Heart left ventricle (tissue), 16 donors: ENCODE measurements around the gene MFSD6L. TPM values are rescaled to one million over a fixed set of nuclear protein-coding genes. Genes with fewer than 3 reads are reported as not detected.
A peak's percentile ranks its signal among the peaks of the same experiment; 100 is the strongest.

ENCODE experiments used
- ATAC-seq, 4 donors: fragments of 200-7000 bp; cut with Tn5 transposase; one replicate each; pipeline ENCODE4 v1.9.1; 2020 to 2022; ENCODE audit warnings: moderate library complexity in 4 of 4, mild to moderate bottlenecking in 3 of 4, moderate number of reproducible peaks in 1 of 4
- DNase-seq, 5 donors: peaks; one replicate each; pipeline ENCODE4 v3.0.0-alpha.2; 2020
- H3K27ac ChIP-seq, 12 donors: fragments of 200-600 bp; sonication (generic) in 4 of 12; one replicate each; pipeline versions ENCODE4 v1.5.0 to v1.8.0; 2016 to 2022; ENCODE audit warnings: mild to moderate bottlenecking in 2 of 12
- H3K27me3 ChIP-seq, 9 donors: fragments of 200-600 bp; sonication (generic) in 2 of 9; one replicate each; pipeline versions ENCODE4 v1.5.1 to v1.8.0; 2016 to 2022; ENCODE audit warnings: mild to moderate bottlenecking in 3 of 9
- H3K36me3 ChIP-seq, 9 donors: fragments of 200-600 bp; sonication (generic) in 2 of 9; one replicate each; pipeline versions ENCODE4 v1.5.0 to v1.8.0; 2018 to 2022; ENCODE audit warnings: mild to moderate bottlenecking in 2 of 9
- H3K4me1 ChIP-seq, 12 donors: fragments of 200-600 bp; sonication (generic) in 4 of 12; one replicate each; pipeline versions ENCODE4 v1.5.0 to v1.8.0; 2016 to 2022; ENCODE audit warnings: mild to moderate bottlenecking in 3 of 12
- H3K4me3 ChIP-seq, 12 donors: fragments of 200-600 bp; sonication (generic) in 4 of 12; one replicate each; pipeline versions ENCODE4 v1.5.0 to v1.8.0; 2017 to 2022; ENCODE audit warnings: mild to moderate bottlenecking in 9 of 12, moderate library complexity in 4 of 12
- H3K9me3 ChIP-seq, 12 donors: fragments of 200-600 bp; sonication (generic) in 4 of 12; one replicate each; pipeline versions ENCODE4 v1.5.0 to v1.8.0; 2016 to 2022; ENCODE audit warnings: mild to moderate bottlenecking in 1 of 12
- CTCF ChIP-seq, 12 donors: fragments of 200-600 bp; sonication (generic) in 4 of 12; IDR thresholded peaks; one replicate each; pipeline versions ENCODE4 v1.5.0 to v1.8.0; 2018 to 2022; ENCODE audit warnings: antibody characterized with exemption in 12 of 12, mild to moderate bottlenecking in 5 of 12
- POLR2A ChIP-seq, 2 donors: fragments of 450-650 bp; IDR thresholded peaks; one replicate each; pipeline ENCODE4 v1.6.1; 2017; ENCODE audit warnings: antibody characterized with exemption in 2 of 2, mild to moderate bottlenecking in 2 of 2, moderate library complexity in 2 of 2
- WGBS, 4 donors: extraction: QIAGEN DNeasy Blood & Tissue Kit in 2 of 4; methylation state at CpG; one replicate each; pipeline versions ENCODE4 v1.1.5 to v1.1.7; 2013 to 2018; 5-methylcytosine and 5-hydroxymethylcytosine counted together
- intact Hi-C, 10 donors: fragments of 100-400 bp; cut with DNase I; formaldehyde crosslinking; loops; one replicate each; pipeline versions ENCODE4 v1.11.1 to v1.14.2; 2022
- long read RNA-seq, 3 donors: library from polyadenylated mRNA; unstranded; transcript quantifications; one replicate each; pipeline ENCODE4 v2.0.0, GENCODE V29; 2020 to 2021
- polyA plus RNA-seq, 2 donors: library from polyadenylated mRNA; stranded (reverse); fragments of 200-250 nt; gene quantifications; one replicate each; pipeline ENCODE4 v1.2.3, GENCODE V29; 2013
- total RNA-seq, 9 donors: library from RNA; depleted of rRNA in 2 of 9; stranded (reverse); fragments of >200 nt in 2 of 9; fragmentation: NEBNext Ultra II Directional in 3 of 9; extraction: Animal tissue kit (Norgen Biotek cat#: 25700) in 3 of 9; gene quantifications; one replicate each; pipeline versions ENCODE4 v1.1.0 to v1.2.4, GENCODE V29; 2016 to 2023
- donor health status: ischemic (EF 13 %, LVEDD 7.1; RV severe dilation, severe dysfunction).
- donor health status: healthy with polysubstance abuse.
- donor health status: DM: no; HTN: yes; CAD: no.
- donor health status: DM: no; HTN: no; CAD: no.
- donor health status: ischemic (EF 25% LVEDD 6.9; RV normal size, moderate dysfunction).
- donor health status: ischemic (EF 25% LVEDD 5.7; RV mildly dilated, moderate dysfunction).
- donor health status: healthy.
- donor health status: DM: yes; HTN: yes; CAD: no.
- donor health status: ischemic (EF 35%, LVEDD 5.7; RV mildly dilated, moderate dysfunction).
- donor health status: nonischemic (EF 11% LVEDD 7.7; RV severe dilation, severe dysfunction).
- donor health status: DM: yes; HTN: yes; CAD: no.
- donor health status: PGD.
- donor health status: ischemic (EF 29% LVEDD 5.4; RV normal size, mild dysfunction).
- donor health status: nonischemic (EF 23%, LVEDD 6.1; RV moderate dilation, normal function).

MFSD6L gene
- under 1 TPM in 2 of 9 donors, not detected in 7; 0.21 to 0.43 TPM for total RNA-seq
- under 1 TPM in 1 of 2 donors, not detected in 1; 0.08 TPM for polyA plus RNA-seq
- long read RNA-seq, donor 1, result 0 reads
- long read RNA-seq, donor 2, result 0 reads
- long read RNA-seq, donor 3, result 0 reads

DNA sequence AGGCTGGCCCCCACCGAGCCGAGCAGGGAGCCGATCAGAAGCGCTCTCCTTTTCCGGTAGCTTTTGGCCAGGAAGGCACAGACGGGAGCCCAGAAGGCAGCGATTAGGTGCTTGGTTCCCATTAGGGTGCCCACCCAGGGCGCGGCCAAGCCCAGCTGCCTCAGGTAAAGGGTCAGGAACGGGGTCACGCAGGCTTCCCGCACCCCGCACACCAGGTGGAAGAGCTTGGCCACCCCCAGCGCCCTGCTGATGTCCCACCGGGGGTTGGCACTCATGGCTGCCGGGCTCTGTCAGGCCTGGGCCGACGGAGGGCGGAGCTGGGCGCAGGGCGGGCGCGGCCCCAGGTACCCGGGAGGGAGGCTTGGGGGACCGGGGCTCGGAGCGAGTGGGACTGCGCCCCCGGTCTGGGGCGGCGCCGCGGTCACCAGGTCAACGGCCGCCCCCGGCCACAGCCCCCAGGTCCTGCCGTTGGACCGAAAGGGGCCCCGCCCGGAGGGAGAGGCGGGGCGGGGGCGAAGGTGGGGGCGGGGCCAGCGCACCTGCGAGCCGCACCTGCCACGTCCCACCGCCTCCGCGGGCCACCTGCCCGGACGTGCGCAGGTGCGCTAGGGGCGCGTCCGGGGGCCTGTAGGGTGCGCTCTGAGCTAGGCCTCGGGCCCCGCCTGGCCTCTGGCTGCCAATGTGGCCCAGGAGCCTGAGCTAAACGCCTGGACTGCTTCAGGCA is at the start of gene MFSD6L:
Gene MFSD6L, minus strand, starts transcription at position 520 of the 724 bp plus-strand sequence. Its CDS starts 245 bp downstream, at position 275.
- Histone ChIP-seq H3K27me3 (peaks cover 0 to 9% (median 2%) of the 10 kb centered on the region in 9 donors), H3K36me3 (no peaks in the 10 kb centered on the region), H3K4me1 (peaks cover 0 to 13% (median 0%) of the 10 kb centered on the region in 12 donors), H3K4me3 (no peak within 1 kb of the TSS), H3K9me3 (no peaks in the 10 kb centered on the region), H3K27ac (no peak within 1 kb of the TSS)
- WGBS, 4 donors, result 43 to 51% (median 48%) methylated on average over 23 to 62 of the region's 62 CpGs
- intact Hi-C loops, result no loop called here
- ATAC-seq (peak in 3 of 4 donors; percentile 29 to 66 (median 58)), DNase-seq (no peak)
- TF ChIP-seq POLR2A (IDR thresholded peaks at IDR 0.05) (no peak), CTCF (IDR thresholded peaks at IDR 0.05) (peak in 3 of 12 donors; percentile 9 to 28 (median 16))

DNA sequence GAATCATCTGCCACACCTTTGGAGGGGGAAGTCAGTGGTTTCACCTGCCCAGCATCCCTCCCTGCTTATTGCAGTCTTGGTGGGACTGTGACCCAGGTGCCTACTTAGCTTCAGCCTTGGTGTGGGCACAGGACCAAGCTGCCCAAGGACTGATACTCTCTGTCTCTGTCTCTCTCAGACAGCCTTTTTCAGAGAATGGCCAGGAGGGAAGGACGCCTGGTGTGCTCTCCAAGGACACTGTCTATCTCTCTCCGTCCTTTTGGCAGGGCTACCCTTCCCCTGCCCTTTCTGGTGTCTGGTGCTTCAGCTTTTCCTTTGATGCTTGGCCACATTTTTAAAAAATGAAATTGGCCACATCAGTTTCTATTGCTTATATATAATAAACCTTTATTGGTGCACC is 48.7 kb upstream of the MFSD6L start:
- TF ChIP-seq POLR2A (IDR thresholded peaks at IDR 0.05), result no peak
- no peak for TF ChIP-seq CTCF (IDR thresholded peaks at IDR 0.05)
- H3K9me3 ChIP-seq, result no peaks in the 10 kb centered on the region
- H3K4me3 ChIP-seq, result no peak overlapping the region
- peaks cover 0 to 35% (median 8%) of the 10 kb centered on the region in 12 donors for H3K4me1 ChIP-seq
- intact Hi-C loops, result loop anchor here in 1 of 10 donors (5.0 kb wide), 1 partner anchor 39 kb away; no protein-coding TSS in a partner anchor
- no peaks in the 10 kb centered on the region for H3K27me3 ChIP-seq
- 46 to 60% (median 55%) methylated on average over 2 of the region's 2 CpGs for WGBS, 4 donors
- H3K27ac ChIP-seq, result peak overlapping the region; percentile 49 to 89 (median 70)
- peak; percentile 67 to 81 (median 76) for ATAC-seq
- DNase-seq, result peak in 2 of 5 donors; percentile 52
- peaks cover 0 to 9% (median 0%) of the 10 kb centered on the region in 9 donors for H3K36me3 ChIP-seq

DNA sequence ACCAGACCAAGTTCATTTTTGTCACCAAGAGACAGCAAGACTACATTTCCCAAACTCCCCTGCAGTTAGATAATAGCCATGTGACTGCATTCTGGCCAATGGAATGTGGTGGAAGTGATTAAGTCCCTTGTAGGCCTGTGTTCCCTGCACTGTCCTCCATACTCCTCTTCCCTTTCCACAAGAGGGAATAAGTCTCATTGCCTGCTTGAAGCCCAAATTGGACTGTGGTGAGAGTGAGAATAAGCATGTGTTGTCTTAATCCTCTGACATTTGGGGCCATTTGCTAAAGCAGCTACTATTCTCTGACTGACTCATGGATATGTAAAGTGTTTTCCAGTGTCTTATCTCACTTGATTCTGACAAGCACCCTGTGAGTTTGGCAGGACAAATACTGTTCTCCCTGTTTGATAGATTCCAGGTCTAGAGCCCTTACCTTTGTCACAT is 47.6 kb upstream of the MFSD6L start:
- H3K4me1 ChIP-seq, result peaks cover 0 to 36% (median 8%) of the 10 kb centered on the region in 12 donors
- no peaks in the 10 kb centered on the region for H3K27me3 ChIP-seq
- H3K9me3 ChIP-seq, result no peaks in the 10 kb centered on the region
- no peak overlapping the region for H3K4me3 ChIP-seq
- H3K36me3 ChIP-seq, result peaks cover 0 to 9% (median 0%) of the 10 kb centered on the region in 9 donors
- peak; percentile 89 to 96 (median 93) for ATAC-seq
- intact Hi-C loops, result loop anchor here in 1 of 10 donors (5.0 kb wide), 1 partner anchor 41 kb away; no protein-coding TSS in a partner anchor
- peak overlapping the region in 11 of 12 donors; percentile 34 to 89 (median 71) for H3K27ac ChIP-seq
- peak in 3 of 5 donors; percentile 34 to 46 (median 44) for DNase-seq
- TF ChIP-seq POLR2A (IDR thresholded peaks at IDR 0.05), result no peak
- TF ChIP-seq CTCF (IDR thresholded peaks at IDR 0.05), result no peak
